Activated T-cell treated with anti-CD3 and anti-CD28 coated beads, Interleukin-2, amount 50 U/mL, for 72 hours (primary cell): ENCODE measurements around the gene RAB36. TPM values are rescaled to one million over a fixed set of nuclear protein-coding genes. Genes with fewer than 3 reads are reported as not detected.
A peak's percentile ranks its signal among the peaks of the same experiment; 100 is the strongest.

Source experiments
- ATAC-seq, 2 donors: fragments of 150-1000 bp; cut with Tn5 transposase; replicated peaks in 1 of 2; 2 replicates each; pipeline ENCODE4 v1.10.0; 2021; ENCODE audit warnings: moderate library complexity in 2 of 2, mild to moderate bottlenecking in 1 of 2
- DNase-seq, 2 donors: peaks; one replicate each; pipeline ENCODE4 v3.0.0; 2021 to 2022; ENCODE audit warnings: mixed read lengths in 1 of 2
- H3K27ac Mint-ChIP-seq: one replicate; pipeline ENCODE4 v1.8.0; 2022; ENCODE audit warnings: mild to moderate bottlenecking, moderate library complexity, mixed read lengths
- H3K27me3 Mint-ChIP-seq: one replicate; pipeline ENCODE4 v1.8.0; 2022; ENCODE audit warnings: low read depth, mixed read lengths
- H3K36me3 Mint-ChIP-seq, 2 donors: one replicate each; pipeline ENCODE4 v1.8.0; 2022; ENCODE audit warnings: mixed read lengths in 2 of 2, mild to moderate bottlenecking in 1 of 2; ENCODE audit not compliant: insufficient read depth in 2 of 2
- H3K4me1 Mint-ChIP-seq: one replicate; pipeline ENCODE4 v1.8.0; 2022; ENCODE audit warnings: low read depth, mixed read lengths
- H3K4me3 Mint-ChIP-seq, 2 donors: one replicate each; pipeline ENCODE4 v1.8.0; 2022; ENCODE audit warnings: mild to moderate bottlenecking in 2 of 2, mixed read lengths in 2 of 2, moderate library complexity in 2 of 2
- H3K9me3 Mint-ChIP-seq, 2 donors: one replicate each; pipeline ENCODE4 v1.8.0; 2022; ENCODE audit warnings: mixed read lengths in 2 of 2
- total RNA-seq, 2 donors: library from RNA; stranded (reverse); gene quantifications; one replicate each; pipeline ENCODE4 v1.2.3, GENCODE V29; 2022

The RAB36 gene
- total RNA-seq, 2 donors from 2014 or later: 0.14 to 0.19 TPM

GRCh38 chr22:23145878-23146470, 697 bp downstream of the RAB36 start:
- Mint-ChIP-seq H3K27me3 (no peaks in the 10 kb centered on the region), H3K4me3 (peak overlapping the region in 1 of 2 donors; percentile 78), H3K4me1 (peaks cover 30% of the 10 kb centered on the region), H3K27ac (no peak overlapping the region), H3K36me3 (no peaks in the 10 kb centered on the region), H3K9me3 (no peaks in the 10 kb centered on the region)
- DNase-seq (no peak), ATAC-seq (no peak)

DNA sequence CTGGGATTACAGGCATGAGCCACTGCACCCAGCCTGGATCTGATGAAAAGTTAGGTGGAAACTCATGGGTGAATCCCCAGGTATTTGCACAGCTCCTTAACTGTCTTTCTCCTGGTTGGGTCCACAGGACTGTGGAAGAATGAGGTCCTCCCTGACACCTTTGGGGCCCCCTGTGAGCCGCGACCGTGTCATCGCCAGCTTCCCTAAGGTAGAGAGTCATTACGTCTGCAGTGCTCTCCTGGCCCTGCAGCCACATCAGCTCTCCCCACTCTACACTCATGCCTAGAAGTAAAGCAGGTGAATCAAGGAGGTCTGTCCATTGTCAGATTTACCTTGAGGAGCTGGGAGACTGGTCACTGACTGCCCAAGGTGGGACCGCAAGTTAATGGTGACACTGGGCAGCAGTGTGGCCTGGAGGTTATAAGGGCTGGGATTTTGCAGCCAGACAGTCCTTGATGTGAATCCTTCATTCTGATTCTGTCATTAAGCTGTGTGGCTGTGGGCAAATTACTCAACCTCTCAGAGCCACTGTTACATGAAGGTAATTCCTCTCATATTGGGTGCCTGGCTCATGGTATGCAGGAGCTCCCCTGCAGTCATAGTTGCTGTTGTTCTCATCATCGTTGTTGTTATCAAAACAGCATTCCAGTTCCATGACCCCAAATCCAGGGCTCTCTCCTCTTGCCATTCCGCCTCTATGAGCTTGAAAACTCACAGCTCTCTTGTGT, 1.4 kb downstream of the RAB36 start:
- no peak for ATAC-seq
- H3K27ac Mint-ChIP-seq: no peak overlapping the region
- H3K36me3 Mint-ChIP-seq: no peaks in the 10 kb centered on the region
- DNase-seq: no peak
- peaks cover 25% of the 10 kb centered on the region for H3K4me1 Mint-ChIP-seq
- H3K9me3 Mint-ChIP-seq: no peaks in the 10 kb centered on the region
- H3K4me3 Mint-ChIP-seq: no peak overlapping the region
- no peaks in the 10 kb centered on the region for H3K27me3 Mint-ChIP-seq

DNA sequence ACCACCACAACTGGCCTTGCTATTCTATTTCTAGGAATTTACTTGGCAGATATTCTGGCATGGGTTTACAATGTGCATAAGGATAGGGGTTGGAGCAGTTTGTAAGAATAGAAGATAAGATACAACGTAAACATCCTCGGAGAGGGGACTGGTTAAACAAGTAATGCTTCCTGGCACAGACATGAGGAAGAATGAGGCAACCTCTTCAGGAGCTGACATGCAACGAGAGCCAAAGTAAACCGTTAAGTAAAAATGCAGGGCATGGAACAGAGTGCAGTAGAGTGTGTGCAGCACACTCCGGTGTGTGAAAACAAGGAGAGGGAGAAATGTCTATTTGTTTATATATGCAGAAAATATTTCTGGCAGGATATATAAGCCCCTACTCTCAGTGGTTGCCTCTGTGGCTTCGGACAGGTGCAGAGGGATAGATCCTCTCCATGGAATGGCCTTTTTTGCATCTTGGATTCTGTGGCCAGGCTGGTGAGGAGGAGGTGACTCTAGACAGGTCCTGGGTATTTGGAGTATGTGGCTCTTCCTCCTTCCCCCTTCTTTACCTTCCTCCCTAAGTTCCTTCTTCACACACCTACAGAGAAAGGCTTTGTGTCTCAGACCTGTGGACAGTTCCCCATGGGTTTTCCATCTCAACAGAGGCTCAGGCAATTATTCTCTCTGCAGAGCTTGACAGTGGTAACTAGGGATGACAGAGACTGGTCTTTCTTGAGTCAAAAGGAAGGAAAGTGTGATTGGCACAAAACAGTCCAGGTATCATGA, 2.5 kb downstream of the RAB36 start:
- Mint-ChIP-seq H3K4me3 (no peak overlapping the region), H3K27ac (no peak overlapping the region), H3K4me1 (peaks cover 16% of the 10 kb centered on the region), H3K27me3 (no peaks in the 10 kb centered on the region), H3K36me3 (no peaks in the 10 kb centered on the region), H3K9me3 (no peaks in the 10 kb centered on the region)
- ATAC-seq (no peak), DNase-seq (no peak)

- no peak overlapping the region for H3K27ac Mint-ChIP-seq
- ATAC-seq (no peak), DNase-seq (no peak)
- H3K9me3 Mint-ChIP-seq: no peaks in the 10 kb centered on the region
- H3K4me1 Mint-ChIP-seq: peaks cover 18% of the 10 kb centered on the region
- no peak overlapping the region for H3K4me3 Mint-ChIP-seq
- H3K36me3 Mint-ChIP-seq: no peaks in the 10 kb centered on the region
- no peaks in the 10 kb centered on the region for H3K27me3 Mint-ChIP-seq
Observed at GRCh38 chr22:23149743-23150238, 4.5 kb downstream of the RAB36 start.

GRCh38 chr22:23150762-23151161, 5.5 kb downstream of the RAB36 start:
- H3K27me3 Mint-ChIP-seq: no peaks in the 10 kb centered on the region
- ATAC-seq (no peak), DNase-seq (no peak)
- H3K36me3 Mint-ChIP-seq: no peaks in the 10 kb centered on the region
- H3K9me3 Mint-ChIP-seq: no peaks in the 10 kb centered on the region
- peaks cover 11% of the 10 kb centered on the region for H3K4me1 Mint-ChIP-seq
- H3K4me3 Mint-ChIP-seq: no peak overlapping the region
- H3K27ac Mint-ChIP-seq: no peak overlapping the region

DNA sequence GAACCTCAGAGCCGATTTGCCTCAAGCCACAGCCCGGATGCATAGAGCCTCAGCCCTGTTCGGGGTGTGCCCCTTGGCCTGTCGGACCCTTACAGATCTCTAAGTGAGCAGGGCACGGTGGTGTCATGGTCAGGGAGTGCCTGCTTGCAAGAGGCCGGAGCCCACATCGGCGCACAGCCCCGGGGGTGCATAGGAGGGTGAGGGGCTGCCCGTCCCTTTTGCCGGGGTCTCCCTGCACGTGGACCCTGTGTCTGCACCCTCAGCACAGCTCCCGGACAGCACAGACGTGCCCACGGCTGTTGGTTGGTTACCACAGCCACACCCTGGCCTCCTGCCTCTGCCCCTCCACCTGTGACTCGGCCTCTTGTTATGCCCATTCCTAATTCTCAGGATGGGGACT, 6.5 kb downstream of the RAB36 start:
- no peaks in the 10 kb centered on the region for H3K9me3 Mint-ChIP-seq
- no peak overlapping the region for H3K4me3 Mint-ChIP-seq
- ATAC-seq (no peak), DNase-seq (no peak)
- H3K27me3 Mint-ChIP-seq: no peaks in the 10 kb centered on the region
- peaks cover 11% of the 10 kb centered on the region for H3K4me1 Mint-ChIP-seq
- no peak overlapping the region for H3K27ac Mint-ChIP-seq
- no peaks in the 10 kb centered on the region for H3K36me3 Mint-ChIP-seq

GRCh38 chr22:23152238-23153114, 7.2 kb downstream of the RAB36 start:
- no peak overlapping the region for H3K4me3 Mint-ChIP-seq
- no peak overlapping the region for H3K27ac Mint-ChIP-seq
- no peak for ATAC-seq
- no peaks in the 10 kb centered on the region for H3K36me3 Mint-ChIP-seq
- H3K27me3 Mint-ChIP-seq: no peaks in the 10 kb centered on the region
- DNase-seq: no peak
- H3K9me3 Mint-ChIP-seq: no peaks in the 10 kb centered on the region
- H3K4me1 Mint-ChIP-seq: peaks cover 11% of the 10 kb centered on the region

- H3K27me3 Mint-ChIP-seq: no peaks in the 10 kb centered on the region
- peaks cover 11% of the 10 kb centered on the region for H3K4me1 Mint-ChIP-seq
- ATAC-seq (no peak), DNase-seq (no peak)
- H3K9me3 Mint-ChIP-seq: no peaks in the 10 kb centered on the region
- no peak overlapping the region for H3K27ac Mint-ChIP-seq
- H3K36me3 Mint-ChIP-seq: no peaks in the 10 kb centered on the region
- no peak overlapping the region for H3K4me3 Mint-ChIP-seq
Observed at GRCh38 chr22:23153994-23154393, 8.7 kb downstream of the RAB36 start.

DNA sequence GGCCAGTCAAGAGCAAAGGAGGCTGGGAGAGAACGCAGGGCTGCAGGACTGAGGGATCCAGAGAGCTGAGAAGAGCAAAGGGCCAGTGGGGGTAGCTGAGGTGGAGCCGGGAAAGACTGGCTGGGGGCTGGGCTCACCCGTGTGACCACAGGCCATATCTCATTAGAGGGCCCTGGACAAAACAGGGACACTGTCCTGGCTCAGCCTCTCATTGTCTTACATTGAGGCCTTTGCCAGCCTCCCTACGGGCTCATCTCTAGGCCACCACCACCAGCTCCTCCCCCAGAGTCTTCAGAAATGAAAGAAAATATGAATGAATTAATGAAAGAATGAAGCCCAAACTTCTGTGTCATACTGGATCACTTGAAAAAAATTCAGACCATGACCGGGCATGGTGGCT, 9.2 kb downstream of the RAB36 start:
- DNase-seq (no peak), ATAC-seq (no peak)
- H3K9me3 Mint-ChIP-seq: no peaks in the 10 kb centered on the region
- no peak overlapping the region for H3K27ac Mint-ChIP-seq
- H3K4me3 Mint-ChIP-seq: no peak overlapping the region
- H3K36me3 Mint-ChIP-seq: no peaks in the 10 kb centered on the region
- peaks cover 11% of the 10 kb centered on the region for H3K4me1 Mint-ChIP-seq
- no peaks in the 10 kb centered on the region for H3K27me3 Mint-ChIP-seq

DNA sequence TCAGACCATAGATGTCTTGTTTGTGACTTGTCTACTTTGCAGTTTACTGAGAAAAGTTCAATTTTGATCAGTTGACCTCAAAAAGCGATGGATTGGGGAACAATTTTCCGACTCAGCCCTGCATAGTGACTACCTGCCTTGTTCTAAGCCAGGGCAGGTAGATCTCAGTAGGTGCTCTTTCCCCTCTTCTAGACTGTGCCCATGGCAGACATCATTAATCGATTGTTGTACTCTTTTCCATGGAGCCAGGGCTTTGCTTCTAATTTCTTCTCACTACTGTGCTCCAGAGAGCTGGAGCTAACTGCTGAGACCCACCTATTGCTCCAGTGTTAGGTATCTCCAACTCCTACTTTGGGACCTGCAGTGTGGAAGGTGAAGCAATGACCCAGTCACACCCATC, 9.9 kb downstream of the RAB36 start:
- Mint-ChIP-seq H3K27ac (no peak overlapping the region), H3K4me1 (peaks cover 11% of the 10 kb centered on the region), H3K27me3 (no peaks in the 10 kb centered on the region), H3K9me3 (no peaks in the 10 kb centered on the region), H3K4me3 (no peak overlapping the region), H3K36me3 (no peaks in the 10 kb centered on the region)
- no peak for DNase-seq
- ATAC-seq: no peak

DNA sequence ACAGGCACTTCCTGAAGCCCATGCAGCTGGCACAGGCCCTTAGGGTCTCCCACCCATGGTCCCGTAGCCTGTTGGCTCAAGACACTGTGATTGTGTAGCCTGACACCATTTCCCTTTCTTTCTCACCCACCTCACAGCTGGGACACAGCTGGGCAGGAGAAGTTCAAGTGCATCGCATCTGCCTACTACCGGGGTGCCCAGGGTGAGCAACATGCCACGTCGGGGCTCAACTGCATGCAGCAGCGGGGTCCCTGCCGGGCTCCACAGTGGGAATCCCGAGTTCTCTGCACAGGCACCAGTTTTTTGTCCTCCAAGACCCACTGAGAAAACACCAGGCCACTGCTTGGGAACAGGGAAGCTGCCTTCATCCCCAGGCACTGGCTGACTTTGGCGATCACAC, 10.6 kb downstream of the RAB36 start:
- ATAC-seq (no peak), DNase-seq (no peak)
- no peaks in the 10 kb centered on the region for H3K9me3 Mint-ChIP-seq
- no peaks in the 10 kb centered on the region for H3K27me3 Mint-ChIP-seq
- H3K27ac Mint-ChIP-seq: no peak overlapping the region
- H3K36me3 Mint-ChIP-seq: no peaks in the 10 kb centered on the region
- peaks cover 11% of the 10 kb centered on the region for H3K4me1 Mint-ChIP-seq
- no peak overlapping the region for H3K4me3 Mint-ChIP-seq

- ATAC-seq (no peak), DNase-seq (no peak)
- Mint-ChIP-seq H3K36me3 (no peaks in the 10 kb centered on the region), H3K4me1 (peaks cover 11% of the 10 kb centered on the region), H3K27me3 (no peaks in the 10 kb centered on the region), H3K9me3 (no peaks in the 10 kb centered on the region), H3K27ac (no peak overlapping the region), H3K4me3 (no peak overlapping the region)
Observed at GRCh38 chr22:23156286-23156685, 11.0 kb downstream of the RAB36 start.
